Psoas muscle (tissue), 8 donors: ENCODE results near the gene ELFN1. TPM values are rescaled to one million over a fixed set of nuclear protein-coding genes. Genes with fewer than 3 reads are reported as not detected.

Experiments
- ATAC-seq, 4 donors: fragments of 200-7000 bp; cut with Tn5 transposase; one replicate each; pipeline ENCODE4 v1.9.1; 2020; ENCODE audit warnings: moderate library complexity in 3 of 4, mild to moderate bottlenecking in 2 of 4
- DNase-seq, 2 donors: peaks; one replicate each; pipeline ENCODE4 v3.0.0-alpha.2; 2020
- H3K27ac ChIP-seq: fragments of 200-600 bp; one replicate; pipeline ENCODE4 v1.8.0; 2022
- H3K27me3 ChIP-seq, 3 donors: fragments of 200-600 bp in 1 of 3; one replicate each; pipeline versions ENCODE4 v1.6.1 to v1.8.0; 2013 to 2022; ENCODE audit warnings: low read length in 2 of 3, mild to moderate bottlenecking in 2 of 3, moderate library complexity in 1 of 3; ENCODE audit not compliant: insufficient read depth in 3 of 3
- H3K36me3 ChIP-seq, 2 donors: fragments of 200-600 bp in 1 of 2; one replicate each; pipeline versions ENCODE4 v1.6.1 to v1.8.0; 2013 to 2022; ENCODE audit warnings: low read depth in 1 of 2, mild to moderate bottlenecking in 1 of 2, moderate library complexity in 1 of 2; ENCODE audit not compliant: insufficient read depth in 1 of 2
- H3K4me1 ChIP-seq: fragments of 200-600 bp; one replicate; pipeline ENCODE4 v1.8.0; 2022
- H3K4me3 ChIP-seq: fragments of 200-600 bp; one replicate; pipeline ENCODE4 v1.8.0; 2022; ENCODE audit warnings: mild to moderate bottlenecking
- H3K9me3 ChIP-seq: fragments of 200-600 bp; one replicate; pipeline ENCODE4 v1.8.0; 2022
- WGBS, 3 donors: extraction: QIAGEN DNeasy Blood & Tissue Kit; methylation state at CpG; one replicate each; pipeline versions ENCODE4 v1.1.6 to v1.1.7; 2013; 5-methylcytosine and 5-hydroxymethylcytosine counted together
- intact Hi-C, 2 donors: fragments of 100-400 bp; cut with DNase I; formaldehyde crosslinking; loops; one replicate each; pipeline versions ENCODE4 v1.11.0 to v1.14.2; 2022
- polyA plus RNA-seq, 3 donors: library from polyadenylated mRNA; stranded (reverse); fragments of 200-250 nt; gene quantifications; one replicate each; pipeline ENCODE4 v1.2.3, GENCODE V29; 2013
- total RNA-seq, 4 donors: library from RNA; stranded (reverse); fragmentation: NEBNext Ultra II Directional in 2 of 4; extraction: Animal tissue kit (Norgen Biotek cat#: 25700) in 2 of 4; gene quantifications; one replicate each; pipeline versions ENCODE4 v1.2.1 to v1.2.4, GENCODE V29; 2021 to 2023
- TF ChIP-seq, protein P1 (sequence below): fragments of 200-600 bp; IDR thresholded peaks from one replicate; pipeline ENCODE4 v1.8.0; 2022; ENCODE audit warnings: antibody characterized with exemption
- donor health status: healthy with polysubstance abuse.
- donor health status: DM: no; HTN: no; CAD: no; lungs with moderate emphysema.
- donor health status: Bipolar disorder and iron deficiency.
- donor health status: healthy.
- donor health status: DM: yes; HTN: yes; CAD: no.
- donor health status: DM: no; HTN: no; CAD: no.
- donor health status: DM: no; HTN: no; CAD: no.
- donor health status: DM: yes; HTN: yes; CAD: no.

ELFN1 gene
- total and polyA plus RNA-seq, 7 donors, result 0.11 to 0.87 (median 0.64) TPM

DNA sequence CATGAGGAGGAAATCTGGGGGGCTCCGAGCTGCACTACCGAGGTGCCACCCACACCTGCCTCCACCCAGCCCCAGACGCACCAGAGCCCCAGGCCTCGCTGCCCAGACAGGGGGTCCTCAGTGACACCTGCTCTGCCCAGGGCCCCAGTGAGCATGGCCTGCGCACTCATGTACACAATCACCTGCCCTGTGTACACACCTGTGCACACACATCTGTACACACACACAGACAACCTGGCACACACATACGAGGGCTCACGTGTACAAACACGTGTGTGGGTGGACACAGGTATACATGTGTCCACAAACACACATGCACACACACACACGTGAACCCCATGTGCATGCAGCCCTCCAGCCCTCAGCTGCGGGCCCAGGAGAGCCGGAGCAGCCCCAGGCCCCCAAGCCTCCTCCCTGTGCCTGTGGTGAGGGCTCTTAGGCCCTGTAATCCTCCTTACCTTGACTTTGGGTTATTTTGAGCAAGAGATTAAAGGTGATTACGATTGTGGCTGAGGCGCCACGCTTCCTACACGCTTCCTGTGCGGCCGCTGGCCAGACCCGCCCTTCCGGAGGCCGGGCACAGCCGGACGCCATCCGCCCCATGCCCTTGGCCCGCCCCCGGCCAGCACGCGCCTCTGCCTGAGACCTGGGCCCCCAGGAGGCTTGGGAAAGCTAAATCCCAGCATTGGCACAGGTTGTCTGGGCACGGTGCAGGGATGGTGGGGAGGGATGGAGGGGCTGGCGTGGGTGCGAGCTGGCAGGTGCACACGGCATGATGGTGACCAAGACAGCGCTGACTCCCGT, 71.9 kb downstream of the ELFN1 start:
- H3K27ac ChIP-seq, result no peak overlapping the region
- TF ChIP-seq, protein P1, sequence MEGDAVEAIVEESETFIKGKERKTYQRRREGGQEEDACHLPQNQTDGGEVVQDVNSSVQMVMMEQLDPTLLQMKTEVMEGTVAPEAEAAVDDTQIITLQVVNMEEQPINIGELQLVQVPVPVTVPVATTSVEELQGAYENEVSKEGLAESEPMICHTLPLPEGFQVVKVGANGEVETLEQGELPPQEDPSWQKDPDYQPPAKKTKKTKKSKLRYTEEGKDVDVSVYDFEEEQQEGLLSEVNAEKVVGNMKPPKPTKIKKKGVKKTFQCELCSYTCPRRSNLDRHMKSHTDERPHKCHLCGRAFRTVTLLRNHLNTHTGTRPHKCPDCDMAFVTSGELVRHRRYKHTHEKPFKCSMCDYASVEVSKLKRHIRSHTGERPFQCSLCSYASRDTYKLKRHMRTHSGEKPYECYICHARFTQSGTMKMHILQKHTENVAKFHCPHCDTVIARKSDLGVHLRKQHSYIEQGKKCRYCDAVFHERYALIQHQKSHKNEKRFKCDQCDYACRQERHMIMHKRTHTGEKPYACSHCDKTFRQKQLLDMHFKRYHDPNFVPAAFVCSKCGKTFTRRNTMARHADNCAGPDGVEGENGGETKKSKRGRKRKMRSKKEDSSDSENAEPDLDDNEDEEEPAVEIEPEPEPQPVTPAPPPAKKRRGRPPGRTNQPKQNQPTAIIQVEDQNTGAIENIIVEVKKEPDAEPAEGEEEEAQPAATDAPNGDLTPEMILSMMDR, result no peak
- ATAC-seq, result peak in 2 of 4 donors; percentile 44 to 65
- intact Hi-C loops, result no loop called here
- peak in 1 of 2 donors; percentile 34 for DNase-seq
- H3K9me3 ChIP-seq, result no peaks in the 10 kb centered on the region
- H3K36me3 ChIP-seq, result no peaks in the 10 kb centered on the region
- H3K4me3 ChIP-seq, result peak overlapping the region; percentile 18
- no peaks in the 10 kb centered on the region for H3K4me1 ChIP-seq
- WGBS, 3 donors, result 72 to 77% (median 73%) methylated on average over 33 of the region's 33 CpGs
- peaks cover 0 to 17% (median 2%) of the 10 kb centered on the region in 3 donors for H3K27me3 ChIP-seq

DNA sequence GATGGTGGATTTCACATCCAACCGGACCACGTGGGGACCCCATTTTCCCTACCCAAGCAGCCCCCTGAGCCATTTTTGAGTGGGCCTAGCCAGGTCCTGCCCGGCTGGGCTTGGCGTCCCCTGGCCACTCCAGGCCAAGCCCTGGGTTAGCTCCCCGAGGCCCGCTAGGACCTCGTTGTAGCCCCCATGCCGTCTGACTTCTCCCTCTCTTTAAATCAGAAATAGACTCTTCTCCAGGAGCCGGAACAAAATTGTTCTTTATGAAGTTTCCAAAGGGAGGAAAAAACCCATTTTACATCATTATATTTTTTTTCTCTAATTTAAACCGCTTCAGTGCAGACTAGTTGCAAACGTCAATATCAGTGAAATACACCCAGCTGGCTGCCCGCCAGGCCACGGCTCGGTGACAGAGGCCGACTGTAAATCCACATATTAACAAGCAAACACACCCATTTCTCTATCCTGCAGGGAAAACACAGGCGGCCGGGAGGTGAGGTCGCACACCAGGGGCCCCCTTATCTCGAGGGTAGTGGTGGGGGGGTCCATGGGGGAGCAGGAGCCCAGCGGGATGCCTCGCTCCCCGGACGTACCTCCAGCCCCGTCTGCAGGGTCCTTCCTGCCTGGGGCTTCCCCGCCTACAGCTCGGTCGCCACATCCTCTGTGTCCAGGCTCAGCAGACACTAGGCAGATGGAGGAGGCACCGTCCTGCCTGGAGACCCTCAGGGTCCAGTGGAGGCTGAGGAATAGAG, 72.7 kb downstream of the ELFN1 start:
- Histone ChIP-seq H3K4me1 (no peaks in the 10 kb centered on the region), H3K9me3 (no peaks in the 10 kb centered on the region), H3K27me3 (peaks cover 0 to 12% (median 2%) of the 10 kb centered on the region in 3 donors), H3K36me3 (no peaks in the 10 kb centered on the region), H3K27ac (no peak overlapping the region), H3K4me3 (no peak overlapping the region)
- intact Hi-C loops, result no loop called here
- TF ChIP-seq, protein P1, result no peak
- WGBS, 3 donors, result 25 to 31% (median 30%) methylated on average over 27 to 28 of the region's 28 CpGs
- ATAC-seq, result no peak
- peak in 1 of 2 donors; percentile 53 for DNase-seq

DNA sequence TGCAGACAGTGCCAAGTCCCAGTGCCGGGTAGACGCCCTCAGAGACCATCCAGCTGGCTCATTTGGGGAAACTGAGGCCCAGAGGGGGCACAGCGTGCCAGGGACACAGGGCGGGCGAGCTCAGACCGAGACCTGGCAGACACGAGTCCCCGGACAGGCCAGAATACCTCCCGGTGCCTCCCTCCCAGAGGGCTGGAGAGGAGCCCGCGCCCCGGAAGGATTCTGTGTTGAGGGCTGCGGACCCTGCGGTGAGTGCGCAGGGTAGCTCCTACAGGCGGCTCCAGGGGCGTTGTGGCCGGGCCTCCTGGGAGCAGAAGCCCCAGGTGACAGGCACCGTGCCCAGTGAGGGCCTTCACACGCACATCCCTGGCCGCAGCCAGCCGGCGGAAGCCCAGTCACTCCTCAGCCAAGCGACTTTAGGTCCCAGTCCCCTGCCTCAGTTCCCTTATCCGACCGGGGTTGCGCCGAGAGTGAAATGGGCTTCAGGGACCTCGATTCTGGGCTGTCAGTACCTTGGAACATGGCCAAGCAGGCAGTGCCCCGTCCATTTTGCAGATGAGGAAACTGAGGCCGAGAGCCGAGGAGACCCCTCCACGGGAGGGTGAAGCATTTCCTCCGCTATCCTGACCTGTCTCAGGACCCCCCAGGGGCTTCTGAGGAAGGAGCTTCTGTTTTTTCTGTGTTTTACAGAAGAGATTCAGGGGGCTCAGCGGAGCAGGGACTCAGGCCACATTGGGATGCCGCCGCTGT, 73.6 kb downstream of the ELFN1 start:
- intact Hi-C loops, result no loop called here
- TF ChIP-seq, protein P1, result no peak
- H3K36me3 ChIP-seq, result no peaks in the 10 kb centered on the region
- H3K27me3 ChIP-seq, result peaks cover 0 to 20% (median 7%) of the 10 kb centered on the region in 3 donors
- no peaks in the 10 kb centered on the region for H3K9me3 ChIP-seq
- H3K27ac ChIP-seq, result no peak overlapping the region
- H3K4me3 ChIP-seq, result no peak overlapping the region
- no peak for ATAC-seq
- WGBS, 3 donors, result 80 to 83% (median 82%) methylated on average over 37 of the region's 37 CpGs
- no peak for DNase-seq
- H3K4me1 ChIP-seq, result no peaks in the 10 kb centered on the region

DNA sequence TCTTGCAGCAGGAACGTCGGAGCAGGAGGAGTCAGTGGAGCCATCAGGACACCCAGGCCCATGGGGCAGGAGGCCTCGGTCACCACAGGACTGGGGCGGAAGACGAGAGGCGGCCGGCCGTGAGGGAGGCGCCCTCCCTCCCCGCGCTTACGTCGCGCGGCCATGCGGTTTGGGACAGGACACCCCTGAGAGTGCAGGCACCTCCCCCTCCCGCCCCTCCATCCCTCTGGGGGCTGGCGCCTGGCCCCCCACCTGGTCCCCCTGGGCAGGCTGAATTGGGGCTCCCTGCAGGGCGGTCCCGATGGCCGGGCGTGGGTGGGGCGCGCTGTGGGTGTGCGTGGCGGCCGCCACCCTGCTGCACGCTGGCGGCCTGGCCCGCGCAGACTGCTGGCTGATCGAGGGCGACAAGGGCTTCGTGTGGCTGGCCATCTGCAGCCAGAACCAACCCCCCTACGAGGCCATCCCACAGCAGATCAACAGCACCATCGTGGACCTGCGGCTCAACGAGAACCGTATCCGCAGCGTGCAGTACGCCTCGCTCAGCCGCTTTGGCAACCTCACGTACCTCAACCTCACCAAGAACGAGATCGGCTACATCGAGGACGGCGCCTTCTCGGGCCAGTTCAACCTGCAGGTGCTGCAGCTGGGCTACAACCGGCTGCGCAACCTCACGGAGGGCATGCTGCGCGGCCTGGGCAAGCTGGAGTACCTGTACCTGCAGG, 74.4 kb downstream of the ELFN1 start:
- H3K4me3 ChIP-seq, result no peak overlapping the region
- H3K27ac ChIP-seq, result no peak overlapping the region
- 95 to 96% (median 95%) methylated on average over 54 to 56 of the region's 56 CpGs for WGBS, 3 donors
- H3K4me1 ChIP-seq, result no peaks in the 10 kb centered on the region
- peaks cover 0 to 24% (median 7%) of the 10 kb centered on the region in 3 donors for H3K27me3 ChIP-seq
- DNase-seq, result no peak
- no peak for ATAC-seq
- intact Hi-C loops, result no loop called here
- H3K9me3 ChIP-seq, result no peaks in the 10 kb centered on the region
- no peaks in the 10 kb centered on the region for H3K36me3 ChIP-seq
- TF ChIP-seq, protein P1, result no peak
